PFSK-1 (cell line): Measurements from ENCODE around the gene COL24A1.

ENCODE experiments used
- FOXP2 ChIP-seq: optimal IDR thresholded peaks from 2 replicates; pipeline ENCODE3; 2011; ENCODE audit warnings: borderline replicate concordance, control low read depth, inconsistent platforms; ENCODE audit not compliant: insufficient read depth; ENCODE audit errors: extremely low read length, extremely low read depth
- POLR2AphosphoS5 ChIP-seq: IDR thresholded peaks from 2 replicates; pipeline ENCODE4 v1.6.1; 2012; ENCODE audit warnings: low read depth, mild to moderate bottlenecking, control low read depth, low read length, moderate library complexity
- REST ChIP-seq, 2 experiments: IDR thresholded peaks; 2 replicates each; pipeline versions ENCODE4 v1.6.1 to v1.8.0; 2011 to 2012; ENCODE audit warnings: low read depth in 2 of 2, low read length in 2 of 2, control low read depth in 1 of 2, inconsistent platforms in 1 of 2, mild to moderate bottlenecking in 1 of 2, moderate library complexity in 1 of 2; ENCODE audit not compliant: insufficient read depth in 1 of 2
- SIN3A ChIP-seq: IDR thresholded peaks from 2 replicates; pipeline ENCODE4 v1.6.1; 2012; ENCODE audit warnings: mild to moderate bottlenecking, low read length, moderate library complexity, borderline replicate concordance; ENCODE audit not compliant: insufficient read depth
- TAF1 ChIP-seq: IDR thresholded peaks from 2 replicates; pipeline ENCODE4 v1.6.1; 2012; ENCODE audit warnings: low read length, control low read depth, borderline replicate concordance; ENCODE audit not compliant: insufficient read depth

- TF ChIP-seq REST (IDR thresholded peaks at IDR 0.05; ENCODE audit: insufficient read depth in 1 of 2, low read depth in 2 of 2, low read length in 2 of 2) = no peak
- TF ChIP-seq POLR2AphosphoS5 = no peak
- no peak for TF ChIP-seq TAF1
- TF ChIP-seq SIN3A = no peak
- TF ChIP-seq FOXP2 = no peak
These were observed 340.7 kb downstream of the COL24A1 start for GRCh38 chr1:85815906-85816305.
